Posterior vena cava (tissue), 2 donors: ENCODE measurements around the gene CNNM3. TPM values are rescaled to one million over a fixed set of nuclear protein-coding genes. Genes with fewer than 3 reads are reported as not detected.
"Not testable (repeated sequence)": the region's sequence is repeated elsewhere in the genome, so short reads cannot be mapped to it uniquely, and the experiment has no call there.

Experiments used
- DNase-seq: peaks from one replicate; pipeline ENCODE4 v3.0.0-alpha.2; 2020; ENCODE audit warnings: low spot score
- intact Hi-C, 2 donors: fragments of 100-400 bp; cut with DNase I; formaldehyde crosslinking; loops; one replicate each; pipeline versions ENCODE4 v1.14.1 to v1.14.2; 2022 to 2023
- total RNA-seq, 2 donors: library from RNA; stranded (reverse); fragmentation: NEBNext Ultra II Directional; extraction: Animal tissue kit (Norgen Biotek cat#: 25700); gene quantifications; one replicate each; pipeline ENCODE4 v1.2.1, GENCODE V29; 2021
- donor health status: DM: yes; HTN: yes; CAD: no.
- donor health status: DM: yes; HTN: yes; CAD: no.

Gene CNNM3
- total RNA-seq, 2 donors from 2014 or later: 6.2 to 8.0 TPM

GRCh38 chr2:96857667-96858372 lies 41.8 kb downstream of the CNNM3 start, which contains the start of gene ANKRD39:
ANKRD39 (minus strand) TSS chr2:96858016; CDS start chr2:96857987, 29 bp downstream.
- intact Hi-C loops: loop anchor here (2.0 kb wide), 2 partner anchors 91 to 93 kb away; no protein-coding TSS in a partner anchor
- peak; percentile 99 for DNase-seq

- DNase-seq: no peak
- intact Hi-C loops: loop anchor here in 1 of 2 donors (2.0 kb wide), 1 partner anchor 92 kb away; no protein-coding TSS in a partner anchor
These were observed 43.1 kb downstream of the CNNM3 start for GRCh38 chr2:96859099-96859649.

- intact Hi-C loops: loop anchor here in 1 of 2 donors (2.0 kb wide), 1 partner anchor 91 kb away; no protein-coding TSS in a partner anchor
- no peak for DNase-seq
These were observed 43.6 kb downstream of the CNNM3 start for GRCh38 chr2:96859681-96860064.

- intact Hi-C loops: no loop called here
- DNase-seq: no peak
These were observed 44.3 kb downstream of the CNNM3 start for GRCh38 chr2:96860065-96861029.

- intact Hi-C loops: no loop called here
- no peak for DNase-seq
These were observed 45.0 kb downstream of the CNNM3 start for GRCh38 chr2:96861074-96861473.

- intact Hi-C loops: not testable (repeated sequence)
These were observed 47.0 kb downstream of the CNNM3 start for GRCh38 chr2:96863056-96863455.

GRCh38 chr2:96863575-96864342 lies 47.7 kb downstream of the CNNM3 start:
- intact Hi-C loops: loop anchor here in 1 of 2 donors (2.0 kb wide), 1 partner anchor 85 kb away; no protein-coding TSS in a partner anchor
- DNase-seq: no peak

More at GRCh38 chr2:96863056-96863455, 47.0 kb downstream of the CNNM3 start:
- not testable (repeated sequence) for DNase-seq

- DNase-seq: no peak
- intact Hi-C loops: loop anchor here (2.0 to 5.0 kb wide), 2 partner anchors 43 to 84 kb away; no protein-coding TSS in a partner anchor
These were observed 48.4 kb downstream of the CNNM3 start for GRCh38 chr2:96864343-96865091.

- intact Hi-C loops: loop anchor here (2.0 to 5.0 kb wide), 2 partner anchors 42 to 83 kb away; no protein-coding TSS in a partner anchor
- DNase-seq: no peak
These were observed 49.6 kb downstream of the CNNM3 start for GRCh38 chr2:96865654-96866053.

GRCh38 chr2:96866149-96866548 lies 50.1 kb downstream of the CNNM3 start:
- no peak for DNase-seq
- intact Hi-C loops: loop anchor here (5.0 kb wide), 1 partner anchor 41 kb away; no protein-coding TSS in a partner anchor

GRCh38 chr2:96866586-96866985 lies 50.5 kb downstream of the CNNM3 start:
- intact Hi-C loops: loop anchor here (5.0 kb wide), 1 partner anchor 41 kb away; no protein-coding TSS in a partner anchor
- DNase-seq: no peak

GRCh38 chr2:96866986-96867755 lies 51.1 kb downstream of the CNNM3 start:
- no peak for DNase-seq
- intact Hi-C loops: loop anchor here (5.0 kb wide), 1 partner anchor 40 kb away; no protein-coding TSS in a partner anchor

- no peak for DNase-seq
- intact Hi-C loops: loop anchor here (5.0 kb wide), 1 partner anchor 39 kb away; no protein-coding TSS in a partner anchor
These were observed 51.9 kb downstream of the CNNM3 start for GRCh38 chr2:96867756-96868554.

- intact Hi-C loops: loop anchor here (5.0 kb wide), 1 partner anchor 39 kb away; no protein-coding TSS in a partner anchor
- peak; percentile 97 for DNase-seq
These were observed 52.6 kb downstream of the CNNM3 start for GRCh38 chr2:96868555-96869280.

GRCh38 chr2:96869281-96869821 lies 53.3 kb downstream of the CNNM3 start:
- intact Hi-C loops: loop anchor here (5.0 kb wide), 1 partner anchor 38 kb away; no protein-coding TSS in a partner anchor
- DNase-seq: peak; percentile 94
